SK-N-SH treated with all-trans-retinoic acid at 6 μM for 48 hours (cell line): ENCODE measurements around the gene PRKG1.

Experiments used
- ARNTL ChIP-seq: fragments of 450-650 bp; formaldehyde crosslinking; IDR thresholded peaks from 2 replicates; pipeline ENCODE4 v1.5.0; 2020; ENCODE audit warnings: low read depth, mild to moderate bottlenecking, moderate library complexity, borderline replicate concordance
- CREB5 ChIP-seq: fragments of 250-450 bp; sonication (Bioruptor Pico); IDR thresholded peaks from 2 replicates; pipeline ENCODE4 v1.5.1; 2020; ENCODE audit warnings: low read depth, mild to moderate bottlenecking, moderate library complexity
- CSDC2 ChIP-seq: fragments of 250-450 bp; sonication (Bioruptor Pico); IDR thresholded peaks from 2 replicates; pipeline ENCODE4 v1.5.0; 2020; ENCODE audit warnings: mild to moderate bottlenecking, moderate library complexity
- ESRRG ChIP-seq: fragments of 250-450 bp; sonication (Bioruptor Pico); IDR thresholded peaks from 2 replicates; pipeline ENCODE4 v1.6.1; 2021; ENCODE audit warnings: mild to moderate bottlenecking
- GLIS3 ChIP-seq: fragments of 250-450 bp; sonication (Bioruptor Pico); IDR thresholded peaks from 2 replicates; pipeline ENCODE4 v1.5.0; 2020; ENCODE audit warnings: mild to moderate bottlenecking, moderate library complexity
- OSR1 ChIP-seq: fragments of 250-450 bp; sonication (Bioruptor Pico); IDR thresholded peaks from 2 replicates; pipeline ENCODE4 v1.8.0; 2022; ENCODE audit warnings: moderate library complexity, mild to moderate bottlenecking, inconsistent platforms
- PATZ1 ChIP-seq: fragments of 250-450 bp; sonication (Bioruptor Pico); IDR thresholded peaks from 2 replicates; pipeline ENCODE4 v1.8.0; 2020; ENCODE audit warnings: mild to moderate bottlenecking, moderate library complexity, borderline replicate concordance
- POU6F1 ChIP-seq: fragments of 250-450 bp; sonication (Bioruptor Pico); IDR thresholded peaks from 2 replicates; pipeline ENCODE4 v1.8.0; 2021; ENCODE audit warnings: low read depth, mild to moderate bottlenecking, moderate library complexity, borderline replicate concordance
- RARB ChIP-seq: fragments of 250-450 bp; sonication (Bioruptor Pico); IDR thresholded peaks from 2 replicates; pipeline ENCODE4 v1.8.0; 2021; ENCODE audit warnings: mild to moderate bottlenecking, moderate library complexity
- ZNF565 ChIP-seq: fragments of 450-650 bp; formaldehyde crosslinking; conservative IDR thresholded peaks from 2 replicates; pipeline ENCODE4 v1.5.0; 2020; ENCODE audit warnings: low read depth, mild to moderate bottlenecking, moderate library complexity
- ZNF70 ChIP-seq: fragments of 450-650 bp; formaldehyde crosslinking; IDR thresholded peaks from 2 replicates; pipeline ENCODE4 v1.5.0; 2020; ENCODE audit warnings: mild to moderate bottlenecking, moderate library complexity
- ZNF8 ChIP-seq: fragments of 450-650 bp; formaldehyde crosslinking; IDR thresholded peaks from 2 replicates; pipeline ENCODE4 v1.5.0; 2020; ENCODE audit warnings: mild to moderate bottlenecking, moderate library complexity

GRCh38 chr10:51318399-51319172 is 244.3 kb downstream of the PRKG1 start:
- TF ChIP-seq CREB5 (no peak), PATZ1 (CRISPR knock-in tag) (no peak), GLIS3 (CRISPR knock-in tag) (no peak), RARB (CRISPR knock-in tag) (no peak), CSDC2 (no peak), ARNTL (CRISPR knock-in tag) (no peak), ZNF8 (CRISPR knock-in tag) (no peak), ZNF565 (CRISPR knock-in tag) (no peak), ZNF70 (no peak), POU6F1 (no peak), OSR1 (CRISPR knock-in tag) (no peak), ESRRG (CRISPR knock-in tag) (no peak)
